Hematopoietic multipotent progenitor cell (in vitro differentiated cells): Measurements from ENCODE around the gene C1RL. TPM values are rescaled to one million over a fixed set of nuclear protein-coding genes. Genes with fewer than 3 reads are reported as not detected.

Source experiments
- small RNA-seq: library from RNA; depleted of rRNA; stranded (forward); fragments of <200 nt; gene quantifications from one replicate; pipeline ENCODE3, GENCODE V24; 2012
- total RNA-seq: library from RNA; depleted of rRNA; stranded (reverse); fragments of >200 nt; gene quantifications from one replicate; pipeline ENCODE4 v1.2.3, GENCODE V29; 2012

The C1RL gene
- total RNA-seq, 1 donor: 71.9 TPM

Small RNAs within 50 kb of the gene (small RNA-seq; reads per million reads assigned to genes)
- not detected for gene RNU6-485P

Other genes with a start within 250 kb of the C1RL start
- gene TPI1, start 241.7 kb downstream of the C1RL start, total RNA-seq: 440 TPM
- 10.8 TPM for gene SPSB2, start 235.9 kb downstream of the C1RL start, total RNA-seq
- gene LRRC23, start 204.4 kb downstream of the C1RL start, total RNA-seq: 16.2 TPM
- 14.0 TPM for gene ENO2, start 194.6 kb downstream of the C1RL start, total RNA-seq
- gene ATN1, start 181.3 kb downstream of the C1RL start, total RNA-seq: 25.0 TPM
- not detected for gene RNU7-1, start 165.4 kb downstream of the C1RL start, total RNA-seq
- gene C12orf57, start 165.2 kb downstream of the C1RL start, total RNA-seq: 336 TPM
- gene PTPN6, start 157.9 kb downstream of the C1RL start, total RNA-seq: 403 TPM
- gene PHB2, start 138.6 kb downstream of the C1RL start, total RNA-seq: 344 TPM
- gene EMG1, start 138.3 kb downstream of the C1RL start, total RNA-seq: 22.4 TPM
- gene LPCAT3, start 90.7 kb downstream of the C1RL start, total RNA-seq: 33.1 TPM
- 0.81 TPM for gene C1S, start 48.5 kb downstream of the C1RL start, total RNA-seq
- gene C1R, start 16.8 kb downstream of the C1RL start, total RNA-seq: 11.0 TPM
- gene RBP5, start 19.7 kb upstream of the C1RL start, total RNA-seq: under 0.01 TPM
- gene CLSTN3, start 21.2 kb upstream of the C1RL start, total RNA-seq: 53.9 TPM
- gene PEX5, start 80.5 kb upstream of the C1RL start, total RNA-seq: 32.3 TPM
- gene ACSM4, start 194.9 kb upstream of the C1RL start, total RNA-seq: not detected